GM12872 (cell line): ENCODE results near the gene FAM228B.

ENCODE experiments used
- TF ChIP-seq, protein P1 (sequence below): IDR thresholded peaks from 3 replicates; pipeline ENCODE4 v1.5.1; 2011; ENCODE audit warnings: low read depth, mild to moderate bottlenecking, low read length, moderate library complexity; ENCODE audit not compliant: insufficient read depth

Gene FAM228B

DNA sequence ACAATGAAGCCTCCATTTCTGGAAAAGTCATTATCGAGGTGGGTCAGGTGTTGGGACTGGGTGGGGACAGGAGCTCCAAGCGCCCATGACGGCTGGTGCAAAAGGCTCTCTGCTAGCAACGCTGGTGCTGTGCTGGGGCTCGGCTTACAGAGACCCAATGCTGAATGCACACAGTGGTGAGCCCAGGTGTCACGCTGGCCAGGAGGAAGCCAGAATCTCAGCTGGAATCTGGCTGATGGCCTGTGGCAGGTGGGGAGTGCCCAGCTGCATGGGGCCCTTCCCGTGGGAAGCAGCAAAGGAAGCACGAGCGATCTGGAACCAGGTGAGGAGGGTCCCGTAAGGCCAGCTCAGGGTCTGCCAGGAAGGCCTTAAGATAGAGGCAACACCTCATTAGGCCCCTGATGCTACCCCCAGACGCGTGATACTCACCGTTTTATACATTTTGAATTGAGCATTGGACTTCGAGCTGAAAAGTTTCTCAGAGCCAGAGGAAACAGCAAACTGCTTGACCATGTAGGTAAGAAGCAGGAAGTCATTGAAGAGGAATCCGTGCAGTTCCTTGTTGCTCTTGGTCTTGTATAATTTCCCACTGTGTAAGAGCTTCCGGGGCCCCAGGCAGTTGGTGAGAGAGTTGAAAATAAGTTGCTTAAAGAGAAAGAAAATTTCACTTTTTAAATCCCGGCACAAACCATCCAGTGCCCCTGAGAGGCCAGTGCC is 86.3 kb downstream of the FAM228B start:
- TF ChIP-seq, protein P1, sequence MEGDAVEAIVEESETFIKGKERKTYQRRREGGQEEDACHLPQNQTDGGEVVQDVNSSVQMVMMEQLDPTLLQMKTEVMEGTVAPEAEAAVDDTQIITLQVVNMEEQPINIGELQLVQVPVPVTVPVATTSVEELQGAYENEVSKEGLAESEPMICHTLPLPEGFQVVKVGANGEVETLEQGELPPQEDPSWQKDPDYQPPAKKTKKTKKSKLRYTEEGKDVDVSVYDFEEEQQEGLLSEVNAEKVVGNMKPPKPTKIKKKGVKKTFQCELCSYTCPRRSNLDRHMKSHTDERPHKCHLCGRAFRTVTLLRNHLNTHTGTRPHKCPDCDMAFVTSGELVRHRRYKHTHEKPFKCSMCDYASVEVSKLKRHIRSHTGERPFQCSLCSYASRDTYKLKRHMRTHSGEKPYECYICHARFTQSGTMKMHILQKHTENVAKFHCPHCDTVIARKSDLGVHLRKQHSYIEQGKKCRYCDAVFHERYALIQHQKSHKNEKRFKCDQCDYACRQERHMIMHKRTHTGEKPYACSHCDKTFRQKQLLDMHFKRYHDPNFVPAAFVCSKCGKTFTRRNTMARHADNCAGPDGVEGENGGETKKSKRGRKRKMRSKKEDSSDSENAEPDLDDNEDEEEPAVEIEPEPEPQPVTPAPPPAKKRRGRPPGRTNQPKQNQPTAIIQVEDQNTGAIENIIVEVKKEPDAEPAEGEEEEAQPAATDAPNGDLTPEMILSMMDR = no peak

GRCh38 chr2:24210106-24210455 is 86.8 kb downstream of the FAM228B start:
- TF ChIP-seq, protein P1 = no peak

GRCh38 chr2:24210723-24211122 is 87.5 kb downstream of the FAM228B start:
- TF ChIP-seq, protein P1 = no peak

- TF ChIP-seq, protein P1 = no peak
These were observed 88.1 kb downstream of the FAM228B start for GRCh38 chr2:24211408-24211807.

- TF ChIP-seq, protein P1 = no peak
These were observed 91.6 kb downstream of the FAM228B start for GRCh38 chr2:24214880-24215279.
